ENCODE measurements around the gene PBX1. TPM values are rescaled to one million over a fixed set of nuclear protein-coding genes. Genes with fewer than 3 reads are reported as not detected.

The PBX1 gene
- total and polyA plus RNA-seq, 2 donors from 2014 or later, result 14.9 to 91.5 TPM

- H3K9ac ChIP-seq (ENCODE audit: low read length in 3 of 3), result no peak overlapping the region
- no peaks in the 10 kb centered on the region for H3K4me1 ChIP-seq (ENCODE audit: control insufficient read depth in 2 of 3, insufficient read depth in 2 of 3, low read depth in 1 of 3, low read length in 3 of 3)
- intact Hi-C loops (cut with DNase I), result no loop called here
- DNase-seq, result peak in 2 of 5 donors; percentile 9 to 61
- no peak overlapping the region for H3K4me3 ChIP-seq (ENCODE audit: low read length in 3 of 3)
- no peak for FAIRE-seq
- no peak for TF ChIP-seq CTCF (IDR thresholded peaks at IDR 0.05; ENCODE audit: borderline replicate concordance, extremely low read depth, insufficient read depth)
- H3K27ac ChIP-seq (ENCODE audit: low read depth in 2 of 2, low read length in 2 of 2), result no peak overlapping the region
- no peaks in the 10 kb centered on the region for H3K9me3 ChIP-seq (ENCODE audit: control insufficient read depth in 2 of 3, insufficient read depth in 1 of 3, low read length in 3 of 3)
- no peaks in the 10 kb centered on the region for H3K36me3 ChIP-seq (ENCODE audit: control insufficient read depth in 2 of 3, insufficient read depth in 3 of 3, low read length in 3 of 3)
- no peaks in the 10 kb centered on the region for H3K27me3 ChIP-seq (ENCODE audit: control insufficient read depth, insufficient read depth, low read length)
These were observed 336.3 kb downstream of the PBX1 start for GRCh38 chr1:164895026-164895912.

GRCh38 chr1:164901031-164901430 lies 342.0 kb downstream of the PBX1 start:
- Histone ChIP-seq H3K4me3 (ENCODE audit: low read length in 3 of 3) (no peak overlapping the region), H3K27ac (ENCODE audit: low read depth in 2 of 2, low read length in 2 of 2) (no peak overlapping the region), H3K9ac (ENCODE audit: low read length in 3 of 3) (no peak overlapping the region), H3K4me1 (ENCODE audit: control insufficient read depth in 2 of 3, insufficient read depth in 2 of 3, low read depth in 1 of 3, low read length in 3 of 3) (no peaks in the 10 kb centered on the region), H3K27me3 (ENCODE audit: control insufficient read depth, insufficient read depth, low read length) (no peaks in the 10 kb centered on the region), H3K9me3 (ENCODE audit: control insufficient read depth in 2 of 3, insufficient read depth in 1 of 3, low read length in 3 of 3) (no peaks in the 10 kb centered on the region), H3K36me3 (ENCODE audit: control insufficient read depth in 2 of 3, insufficient read depth in 3 of 3, low read length in 3 of 3) (no peaks in the 10 kb centered on the region)
- no peak for FAIRE-seq
- no peak for TF ChIP-seq CTCF (IDR thresholded peaks at IDR 0.05; ENCODE audit: borderline replicate concordance, extremely low read depth, insufficient read depth)
- DNase-seq, result no peak
- intact Hi-C loops (cut with DNase I), result no loop called here

Data from kidney (tissue), 14 donors.